ENCODE data around the gene DNAJC8. TPM values are rescaled to one million over a fixed set of nuclear protein-coding genes. Genes with fewer than 3 reads are reported as not detected.

DNAJC8 gene
- total and polyA plus RNA-seq, 2 donors from 2014 or later = 71.7 to 110 TPM

- intact Hi-C loops (cut with DNase I) = no loop called here
- H3K9me3 ChIP-seq (ENCODE audit: control insufficient read depth in 2 of 3, insufficient read depth in 1 of 3, low read length in 3 of 3) = no peaks in the 10 kb centered on the region
- H3K4me1 ChIP-seq (ENCODE audit: control insufficient read depth in 2 of 3, insufficient read depth in 2 of 3, low read depth in 1 of 3, low read length in 3 of 3) = peaks cover 0 to 5% (median 3%) of the 10 kb centered on the region in 3 donors
- DNase-seq (peak in 1 of 5 donors; percentile 71), FAIRE-seq (no peak)
- H3K4me3 ChIP-seq (ENCODE audit: low read length in 3 of 3) = no peak overlapping the region
- peak overlapping the region; percentile 26 to 43 for H3K27ac ChIP-seq (ENCODE audit: low read depth in 2 of 2, low read length in 2 of 2)
- no peak for TF ChIP-seq CTCF (IDR thresholded peaks at IDR 0.05; ENCODE audit: borderline replicate concordance, extremely low read depth, insufficient read depth)
- no peak overlapping the region for H3K9ac ChIP-seq (ENCODE audit: low read length in 3 of 3)
- peaks cover 0 to 43% (median 15%) of the 10 kb centered on the region in 3 donors for H3K36me3 ChIP-seq (ENCODE audit: control insufficient read depth in 2 of 3, insufficient read depth in 3 of 3, low read length in 3 of 3)
- H3K27me3 ChIP-seq (ENCODE audit: control insufficient read depth, insufficient read depth, low read length) = no peaks in the 10 kb centered on the region
Observed at GRCh38 chr1:28280977-28281381, 48.1 kb upstream of the DNAJC8 start.

- peaks cover 0 to 43% (median 15%) of the 10 kb centered on the region in 3 donors for H3K36me3 ChIP-seq (ENCODE audit: control insufficient read depth in 2 of 3, insufficient read depth in 3 of 3, low read length in 3 of 3)
- H3K9ac ChIP-seq (ENCODE audit: low read length in 3 of 3) = no peak overlapping the region
- no peak overlapping the region for H3K4me3 ChIP-seq (ENCODE audit: low read length in 3 of 3)
- DNase-seq (peak in 1 of 5 donors; percentile 64), FAIRE-seq (no peak)
- peak overlapping the region in 1 of 2 donors; percentile 43 for H3K27ac ChIP-seq (ENCODE audit: low read depth in 2 of 2, low read length in 2 of 2)
- H3K4me1 ChIP-seq (ENCODE audit: control insufficient read depth in 2 of 3, insufficient read depth in 2 of 3, low read depth in 1 of 3, low read length in 3 of 3) = peaks cover 0 to 5% (median 3%) of the 10 kb centered on the region in 3 donors
- no peaks in the 10 kb centered on the region for H3K27me3 ChIP-seq (ENCODE audit: control insufficient read depth, insufficient read depth, low read length)
- H3K9me3 ChIP-seq (ENCODE audit: control insufficient read depth in 2 of 3, insufficient read depth in 1 of 3, low read length in 3 of 3) = no peaks in the 10 kb centered on the region
- no peak for TF ChIP-seq CTCF (IDR thresholded peaks at IDR 0.05; ENCODE audit: borderline replicate concordance, extremely low read depth, insufficient read depth)
- intact Hi-C loops (cut with DNase I) = no loop called here
Observed at GRCh38 chr1:28280501-28280900, 47.7 kb upstream of the DNAJC8 start.

- FAIRE-seq = no peak
- H3K36me3 ChIP-seq (ENCODE audit: control insufficient read depth in 2 of 3, insufficient read depth in 3 of 3, low read length in 3 of 3) = peaks cover 3 to 48% (median 17%) of the 10 kb centered on the region in 3 donors
Observed at GRCh38 chr1:28279721-28280120, 46.9 kb upstream of the DNAJC8 start.

More at GRCh38 chr1:28279721-28280120, 46.9 kb upstream of the DNAJC8 start:
- H3K9ac ChIP-seq (ENCODE audit: low read length in 3 of 3) = no peak overlapping the region
- H3K4me1 ChIP-seq (ENCODE audit: control insufficient read depth in 2 of 3, insufficient read depth in 2 of 3, low read depth in 1 of 3, low read length in 3 of 3) = peaks cover 0 to 5% (median 3%) of the 10 kb centered on the region in 3 donors
- no peak for TF ChIP-seq CTCF (IDR thresholded peaks at IDR 0.05; ENCODE audit: borderline replicate concordance, extremely low read depth, insufficient read depth)
- peak in 1 of 5 donors; percentile 6 for DNase-seq
- H3K27me3 ChIP-seq (ENCODE audit: control insufficient read depth, insufficient read depth, low read length) = no peaks in the 10 kb centered on the region
- H3K9me3 ChIP-seq (ENCODE audit: control insufficient read depth in 2 of 3, insufficient read depth in 1 of 3, low read length in 3 of 3) = no peaks in the 10 kb centered on the region
- no peak overlapping the region for H3K4me3 ChIP-seq (ENCODE audit: low read length in 3 of 3)
- no peak overlapping the region for H3K27ac ChIP-seq (ENCODE audit: low read depth in 2 of 2, low read length in 2 of 2)
- intact Hi-C loops (cut with DNase I) = no loop called here

Measured in kidney (tissue), 14 donors.